ENCODE data around the gene LTBP1. TPM values are rescaled to one million over a fixed set of nuclear protein-coding genes. Genes with fewer than 3 reads are reported as not detected.

Gene LTBP1
- total RNA-seq, 1 experiment from 2014 or later, result 10.3 TPM

- Histone ChIP-seq H3K27ac (no peak overlapping the region), H3K4me3 (no peak overlapping the region), H3K79me2 (ENCODE audit: low read depth) (no peaks in the 10 kb centered on the region), H3F3A (ENCODE audit: insufficient read depth, low read depth) (no peaks in the 10 kb centered on the region), H3K9me3 (ENCODE audit: insufficient read depth, low read depth) (no peaks in the 10 kb centered on the region), H3K4me2 (no peak overlapping the region), H4K20me1 (ENCODE audit: insufficient read depth) (no peaks in the 10 kb centered on the region), H3K9me2 (ENCODE audit: insufficient read depth) (no peaks in the 10 kb centered on the region), H3K27me3 (ENCODE audit: insufficient read depth, low read depth) (no peaks in the 10 kb centered on the region), H3K36me3 (ENCODE audit: low read depth) (no peaks in the 10 kb centered on the region), H2AFZ (no peak overlapping the region), H3K4me1 (replicated peaks; ENCODE audit: insufficient read depth) (peaks cover 20% of the 10 kb centered on the region)
- ChIA-PET CTCF (no interaction called here), POLR2A (ENCODE audit: unreplicated experiment) (no interaction called here)
- TF ChIP-seq CTCF (conservative IDR thresholded peaks at IDR 0.05) (no peak), EZH2 (IDR thresholded peaks at IDR 0.05; ENCODE audit: low read depth) (no peak)
- BruUV-seq (replicated peaks), result no TSS peak
- no peak for DNase-seq
- intact Hi-C loops (cut with micrococcal nuclease; ENCODE audit: unreplicated experiment), result no loop called here
These were observed 58.3 kb downstream of the LTBP1 start for GRCh38 chr2:33005057-33005456.

- Histone ChIP-seq H3K79me2 (ENCODE audit: low read depth) (no peaks in the 10 kb centered on the region), H3K4me3 (no peak overlapping the region), H3F3A (ENCODE audit: insufficient read depth, low read depth) (peaks cover 5% of the 10 kb centered on the region), H3K36me3 (ENCODE audit: low read depth) (no peaks in the 10 kb centered on the region), H3K27me3 (ENCODE audit: insufficient read depth, low read depth) (no peaks in the 10 kb centered on the region), H3K4me2 (no peak overlapping the region), H3K9me3 (ENCODE audit: insufficient read depth, low read depth) (no peaks in the 10 kb centered on the region), H3K27ac (no peak overlapping the region), H3K9me2 (ENCODE audit: insufficient read depth) (no peaks in the 10 kb centered on the region), H3K4me1 (replicated peaks; ENCODE audit: insufficient read depth) (peaks cover 27% of the 10 kb centered on the region), H2AFZ (no peak overlapping the region), H4K20me1 (ENCODE audit: insufficient read depth) (no peaks in the 10 kb centered on the region)
- no TSS peak for BruUV-seq (replicated peaks)
- TF ChIP-seq CTCF (conservative IDR thresholded peaks at IDR 0.05) (no peak), EZH2 (IDR thresholded peaks at IDR 0.05; ENCODE audit: low read depth) (no peak)
- POLR2A ChIA-PET (ENCODE audit: unreplicated experiment), result no interaction called here
- DNase-seq, result no peak
- intact Hi-C loops (cut with micrococcal nuclease; ENCODE audit: unreplicated experiment), result no loop called here
- CTCF ChIA-PET, result no interaction called here
These were observed 62.0 kb downstream of the LTBP1 start for GRCh38 chr2:33008716-33009115.

- TF ChIP-seq CTCF (conservative IDR thresholded peaks at IDR 0.05) (no peak), EZH2 (IDR thresholded peaks at IDR 0.05; ENCODE audit: low read depth) (no peak)
- no TSS peak for BruUV-seq (replicated peaks)
- POLR2A ChIA-PET (ENCODE audit: unreplicated experiment), result no interaction called here
These were observed 62.5 kb downstream of the LTBP1 start for GRCh38 chr2:33009249-33009648.

More at GRCh38 chr2:33009249-33009648, 62.5 kb downstream of the LTBP1 start:
- Histone ChIP-seq H3K27me3 (ENCODE audit: insufficient read depth, low read depth) (no peaks in the 10 kb centered on the region), H3K9me2 (ENCODE audit: insufficient read depth) (no peaks in the 10 kb centered on the region), H3K79me2 (ENCODE audit: low read depth) (no peaks in the 10 kb centered on the region), H3K4me2 (no peak overlapping the region), H3K36me3 (ENCODE audit: low read depth) (no peaks in the 10 kb centered on the region), H3F3A (ENCODE audit: insufficient read depth, low read depth) (peaks cover 11% of the 10 kb centered on the region), H3K4me3 (no peak overlapping the region), H3K9me3 (ENCODE audit: insufficient read depth, low read depth) (no peaks in the 10 kb centered on the region), H2AFZ (no peak overlapping the region), H3K4me1 (replicated peaks; ENCODE audit: insufficient read depth) (peaks cover 32% of the 10 kb centered on the region), H4K20me1 (ENCODE audit: insufficient read depth) (no peaks in the 10 kb centered on the region), H3K27ac (no peak overlapping the region)
- CTCF ChIA-PET, result no interaction called here
- DNase-seq, result no peak
- intact Hi-C loops (cut with micrococcal nuclease; ENCODE audit: unreplicated experiment), result no loop called here
